ENCODE measurements around the gene KLF16.

Gene KLF16

DNA sequence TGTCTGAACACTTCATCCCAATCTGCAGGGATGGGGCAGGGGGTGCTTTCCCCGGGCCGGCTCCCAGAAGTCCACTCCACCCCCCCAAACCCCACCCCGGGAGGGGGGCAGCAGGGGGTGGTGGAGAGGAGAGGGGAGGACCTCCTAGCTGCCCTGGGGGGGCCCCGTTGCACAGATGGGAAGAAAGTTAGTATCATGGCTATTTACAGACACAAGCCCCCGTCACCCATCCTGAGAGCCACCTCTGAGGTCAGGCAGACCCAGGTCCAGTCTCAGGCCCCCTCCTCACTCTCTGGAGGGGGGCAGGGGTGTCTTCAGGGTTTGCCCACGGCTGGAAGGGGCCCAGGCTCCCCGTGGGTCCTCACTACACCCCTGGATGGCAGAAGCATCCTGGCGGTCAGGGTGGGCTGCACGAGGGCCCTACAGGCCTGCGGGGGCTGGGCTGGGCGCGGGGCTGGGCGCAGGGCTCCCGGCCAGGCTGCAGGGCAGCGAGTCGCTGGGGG lies 9.3 kb downstream of the KLF16 start:
- no peak for DNase-seq

DNA sequence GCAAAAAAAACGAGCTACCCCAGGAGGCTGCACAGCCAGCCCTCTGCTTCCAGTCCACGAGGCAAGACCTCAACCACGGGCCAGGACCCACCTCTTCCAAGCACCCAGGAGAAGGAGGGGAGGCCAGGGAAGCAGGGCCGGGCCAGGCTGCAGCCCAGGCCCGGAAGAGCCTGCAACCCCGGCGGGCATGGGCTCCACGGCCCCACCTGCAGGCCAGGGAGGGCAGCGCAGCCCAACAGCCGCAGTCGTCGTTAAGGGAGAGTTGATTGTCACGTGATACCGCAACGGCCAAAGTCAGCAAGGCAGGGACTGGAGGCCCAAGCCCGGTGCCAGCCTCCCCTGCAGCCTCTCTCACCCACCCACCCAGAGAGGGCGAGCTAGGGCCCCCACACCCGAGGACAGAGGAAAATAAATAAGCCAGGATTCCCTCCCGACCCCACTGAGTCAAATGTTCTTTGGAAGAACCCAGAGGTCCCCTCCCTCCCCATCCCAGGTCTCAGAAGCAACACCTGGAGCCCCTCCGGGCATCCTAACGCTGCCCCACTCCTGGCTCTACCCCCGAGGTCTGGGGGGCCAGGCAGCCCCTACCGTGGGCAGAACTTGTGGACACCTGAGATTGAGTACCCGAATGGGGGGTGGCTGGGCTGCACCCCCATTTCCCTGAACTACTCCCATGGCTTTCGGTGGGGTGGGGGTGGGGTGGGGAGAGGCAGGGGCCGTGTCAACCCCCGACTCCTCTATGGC lies 9.9 kb downstream of the KLF16 start:
- DNase-seq = peak; percentile 36 to 65

DNA sequence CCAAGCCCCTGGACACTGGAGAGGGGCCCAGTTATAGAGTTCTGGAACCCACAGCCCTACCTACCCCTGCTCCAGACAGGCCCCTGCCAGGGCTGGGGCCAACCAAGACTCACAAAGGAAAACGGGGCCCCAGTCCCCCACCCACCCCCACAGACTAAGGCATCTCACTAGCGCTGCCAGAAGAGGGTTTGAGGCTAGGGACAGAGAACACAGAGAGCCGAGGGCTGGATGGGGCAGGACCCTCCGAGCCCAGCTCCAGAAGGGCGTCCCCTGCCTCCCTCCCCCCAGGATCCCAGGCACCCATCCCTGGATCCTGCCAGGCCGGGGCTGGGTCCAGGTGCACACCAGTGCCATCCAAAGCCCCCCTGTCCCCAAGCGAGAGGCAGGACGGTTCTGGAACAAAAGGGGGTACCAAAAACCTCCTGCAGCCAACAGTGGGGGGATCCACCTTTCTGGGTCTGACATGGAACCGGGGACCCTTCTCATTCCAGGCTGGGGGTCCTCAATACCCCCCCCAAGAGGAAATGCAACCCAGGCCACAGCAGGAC lies 10.7 kb downstream of the KLF16 start:
- no peak for DNase-seq

DNA sequence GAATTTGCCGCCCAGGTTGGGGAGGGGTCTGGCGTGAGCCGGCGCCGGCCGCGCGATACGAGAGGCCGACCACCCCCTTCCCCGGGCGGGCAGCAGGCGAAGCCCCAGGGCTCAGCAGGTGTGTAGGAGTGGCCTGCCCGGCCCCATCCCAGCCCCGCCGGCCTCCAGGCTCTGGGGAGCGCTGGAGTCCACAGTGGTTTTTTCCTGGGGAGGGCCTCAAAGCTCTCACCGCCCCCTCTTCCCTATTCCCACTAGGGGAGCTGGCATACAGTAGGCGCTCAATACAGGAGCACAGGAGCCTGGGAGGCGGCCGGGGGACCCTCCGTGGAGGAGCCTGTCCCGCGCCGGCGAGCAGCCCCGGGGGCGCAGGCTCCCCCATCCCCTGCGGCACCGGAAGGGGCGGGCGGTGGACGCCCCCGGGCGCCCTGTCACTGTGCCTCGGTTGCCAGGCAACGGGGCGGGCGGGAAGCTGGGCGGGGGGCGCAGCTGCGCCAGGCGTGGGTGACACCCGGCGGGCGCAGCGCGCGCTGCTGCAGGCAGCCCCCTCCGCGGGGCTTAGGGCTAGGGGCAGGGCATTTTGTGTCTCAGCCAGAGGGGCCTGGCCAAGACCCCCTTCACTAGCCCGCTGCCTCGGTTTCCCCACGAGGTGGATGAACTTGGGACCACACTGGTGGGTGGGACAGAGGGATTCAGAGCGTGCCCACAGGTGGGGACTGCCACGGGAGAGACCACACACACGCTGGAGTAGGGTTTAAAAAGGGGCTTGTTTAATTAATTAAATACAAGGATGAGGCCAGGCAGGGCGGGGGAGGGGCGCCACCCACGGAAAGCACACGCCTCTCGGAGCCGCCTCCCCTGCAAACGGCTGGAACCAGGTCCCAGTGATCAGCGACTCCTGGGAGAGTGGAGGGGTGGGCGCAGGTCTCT lies 11.5 kb downstream of the KLF16 start:
- DNase-seq = no peak

DNA sequence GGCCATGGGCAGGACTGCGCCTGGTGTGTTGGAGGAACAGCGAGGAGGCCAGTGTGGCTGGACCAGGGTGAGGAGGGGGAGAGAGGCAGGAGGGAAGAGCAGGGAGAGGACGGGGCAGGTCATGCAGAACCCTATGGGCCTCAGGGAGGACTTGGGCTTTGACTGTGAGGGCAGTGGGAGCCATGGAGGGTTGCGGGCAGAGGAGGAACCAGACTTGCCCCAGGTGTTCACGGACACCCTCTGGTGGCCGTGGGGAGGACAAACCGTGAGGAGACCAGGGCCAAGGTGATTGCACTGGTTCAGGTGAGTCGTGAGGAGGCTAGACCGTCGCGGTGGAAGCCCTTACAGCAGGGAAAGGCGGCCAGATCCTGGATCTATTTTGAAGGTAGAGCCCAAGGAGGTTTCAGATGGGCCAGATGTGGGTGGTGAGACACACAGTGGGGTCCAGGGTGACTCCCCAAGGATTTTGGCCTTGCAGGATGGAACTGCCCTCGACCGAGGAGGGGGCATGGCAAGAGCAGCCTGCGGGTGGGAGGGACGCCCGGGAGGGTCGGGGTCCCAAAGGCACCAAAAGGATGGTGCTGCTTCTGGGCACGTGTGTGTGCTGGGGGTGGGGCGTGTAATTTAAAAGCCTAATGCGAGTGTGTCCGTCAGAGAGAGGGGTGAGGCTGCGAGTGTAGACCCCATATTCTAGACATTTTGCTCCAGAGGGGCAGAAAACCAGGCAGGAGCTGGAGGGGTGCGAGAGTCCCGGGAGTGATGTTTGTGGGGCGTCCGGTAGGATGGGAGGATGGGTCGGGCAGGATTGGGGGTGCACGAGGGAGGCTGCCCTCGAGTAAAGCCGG lies 12.3 kb downstream of the KLF16 start:
- DNase-seq = no peak

DNA sequence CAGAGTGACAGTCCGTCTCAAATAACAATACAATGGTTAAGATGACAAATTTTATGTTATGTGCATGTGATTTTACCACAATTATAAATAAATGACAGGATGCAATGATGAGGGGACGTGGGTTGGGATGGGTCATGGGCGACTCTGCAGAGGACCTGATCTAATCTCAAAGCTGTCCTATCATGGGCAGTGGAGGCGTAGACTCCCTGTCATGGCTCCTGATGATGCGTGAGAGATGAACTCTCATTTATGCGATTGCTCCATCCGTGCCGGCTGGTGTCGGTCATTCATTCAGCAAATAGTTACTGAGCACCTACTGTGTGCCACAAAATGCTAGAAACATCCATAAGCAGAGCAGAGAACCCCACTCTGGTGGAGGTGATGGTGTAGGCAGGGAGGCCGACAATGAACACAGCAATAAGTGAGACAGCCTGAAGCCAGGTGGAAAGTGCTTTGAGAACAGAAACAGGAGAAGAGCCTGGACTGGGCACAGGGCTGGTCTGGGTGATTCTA lies 13.4 kb downstream of the KLF16 start:
- DNase-seq = no peak

DNA sequence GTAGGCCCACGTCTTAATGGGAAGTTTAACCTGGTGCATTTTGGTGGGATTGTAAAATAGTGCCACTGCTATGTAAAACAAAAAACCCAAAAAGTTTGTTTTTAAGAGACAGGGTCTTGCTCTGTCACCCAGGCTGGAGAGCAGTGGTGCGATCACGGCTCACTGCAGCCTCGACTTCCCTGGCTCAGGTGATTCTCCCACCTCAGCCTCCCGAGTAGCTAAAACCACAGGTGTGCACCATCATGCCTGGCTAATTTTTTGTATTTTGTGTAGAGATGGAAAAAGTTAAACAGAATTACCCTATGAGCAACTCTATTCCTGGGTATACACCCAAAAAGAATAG lies 14.3 kb downstream of the KLF16 start:
- no peak for DNase-seq

DNA sequence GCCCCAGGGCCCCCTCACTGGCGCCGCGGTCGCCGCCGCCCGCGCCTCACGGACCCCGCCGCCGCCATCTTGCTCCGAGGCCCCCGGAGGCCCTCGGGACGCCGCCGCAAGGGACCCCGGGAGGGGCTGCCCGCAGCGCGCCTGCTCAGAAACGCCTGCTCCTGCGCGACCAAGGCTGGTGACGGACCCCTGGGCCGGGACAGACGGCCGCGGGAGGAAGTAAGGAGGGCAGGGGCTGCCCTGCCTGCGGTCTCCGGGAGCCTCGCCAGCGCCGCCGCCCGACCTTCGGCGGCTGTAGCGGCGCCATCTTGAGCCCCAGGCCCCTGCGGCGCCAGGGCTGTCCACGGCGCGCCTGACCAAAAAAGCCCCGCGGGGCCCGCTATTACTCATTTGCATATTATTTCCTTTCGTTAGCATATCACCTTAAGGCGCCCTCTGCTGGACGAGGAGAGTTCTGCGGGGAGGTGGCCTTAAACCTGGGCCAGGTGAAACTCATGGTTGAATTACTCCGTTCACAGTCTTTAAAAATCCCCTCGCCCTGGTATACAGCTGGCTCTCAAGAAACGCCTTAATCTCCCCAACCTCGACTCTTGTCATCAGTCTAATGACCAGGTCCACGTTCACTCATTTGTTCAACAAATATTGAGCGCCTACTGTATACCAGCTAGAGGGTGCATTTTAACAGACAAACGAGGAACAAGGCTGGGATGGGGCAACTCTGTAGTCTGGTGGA lies 14.8 kb downstream of the KLF16 start, which contains the start of gene REXO1:
Gene REXO1 (minus strand): TSS at position 85 of the 733 bp plus-strand sequence. CDS start 125 bp downstream, outside the sequence.
- DNase-seq = peak; percentile 94 to 95

DNA sequence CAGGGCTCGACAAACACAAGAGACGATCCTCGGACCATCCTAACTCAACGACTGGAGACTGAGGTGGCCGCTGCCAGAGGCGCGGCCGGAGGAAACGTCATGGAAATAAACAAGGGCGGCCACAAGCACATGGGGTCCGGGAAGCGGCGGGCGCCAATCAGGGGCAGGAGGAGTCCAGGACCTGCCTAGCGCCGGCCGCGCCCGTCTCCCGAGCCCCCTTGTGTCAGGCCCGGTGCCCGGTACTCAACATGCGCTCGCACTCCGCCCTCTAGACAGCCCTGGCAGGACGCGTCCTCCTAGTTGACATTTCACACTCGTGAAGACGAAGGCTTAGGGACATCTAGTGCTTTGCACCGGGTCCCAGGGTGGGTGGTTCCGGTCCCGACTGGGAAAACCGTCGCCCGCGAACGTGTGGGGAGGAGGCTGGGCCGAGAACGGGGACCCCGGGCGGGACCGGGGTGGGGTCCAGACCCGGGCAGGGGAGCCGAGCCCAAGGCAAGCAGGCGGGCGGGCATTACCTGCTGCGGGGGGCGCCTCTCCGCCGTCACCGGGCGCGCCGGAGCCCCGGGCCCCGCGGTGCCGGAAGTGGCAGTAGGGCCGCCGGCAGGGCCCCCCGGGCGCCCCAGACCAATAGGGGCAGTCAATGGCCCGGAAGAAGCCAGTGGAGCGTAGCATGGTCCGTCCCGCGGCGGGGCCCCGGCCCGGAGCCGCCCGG lies 15.5 kb downstream of the KLF16 start:
- no peak for DNase-seq

DNA sequence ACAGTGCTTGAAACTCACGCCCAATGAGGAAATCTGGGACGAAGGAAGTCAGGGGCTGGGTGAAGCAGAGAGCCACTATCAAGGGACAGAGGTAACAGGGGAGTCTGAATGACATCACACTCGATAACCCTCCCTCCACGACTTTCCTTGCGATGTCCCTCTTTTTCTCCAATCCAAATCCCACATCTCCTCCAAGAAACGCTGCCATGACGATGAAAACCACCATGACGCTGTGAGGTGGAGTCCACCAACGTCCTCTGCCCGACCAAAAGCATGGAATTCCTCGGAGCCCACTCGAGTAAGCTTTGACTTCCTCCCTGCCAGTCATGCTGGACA lies 16.1 kb downstream of the KLF16 start:
- no peak for DNase-seq

DNA sequence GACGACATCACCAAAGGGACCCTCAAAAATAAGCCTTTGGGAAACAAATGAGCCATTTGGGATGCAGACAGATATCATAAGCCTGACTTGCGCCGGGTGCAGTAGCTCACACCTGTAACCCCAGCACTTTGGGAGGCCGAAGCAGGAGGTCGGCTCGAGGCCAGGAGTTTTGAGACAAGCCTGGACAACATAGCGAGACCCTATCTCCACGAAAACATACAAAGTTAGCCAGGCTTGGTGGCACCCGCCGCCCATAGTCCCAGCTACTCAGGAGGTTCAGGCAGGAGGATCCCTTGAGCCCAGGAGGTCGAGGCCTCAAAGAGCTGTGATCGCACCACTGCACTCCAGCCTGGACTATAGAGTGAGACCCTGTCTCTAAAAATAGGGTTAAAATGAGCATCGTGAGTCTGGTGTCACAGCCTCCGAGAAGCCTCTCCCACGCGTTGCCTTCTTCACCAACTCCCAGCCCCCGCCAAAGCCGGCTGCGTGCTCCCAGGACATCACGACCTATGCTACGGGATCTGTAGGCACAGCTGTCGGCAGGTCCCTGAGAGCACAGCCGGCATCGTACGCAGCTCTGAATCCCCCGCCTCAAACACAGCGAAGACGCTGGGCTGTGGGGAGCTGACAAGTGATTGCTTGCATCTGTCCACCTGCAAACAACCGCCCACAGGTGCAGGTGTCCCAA lies 16.7 kb downstream of the KLF16 start:
- no peak for DNase-seq

DNA sequence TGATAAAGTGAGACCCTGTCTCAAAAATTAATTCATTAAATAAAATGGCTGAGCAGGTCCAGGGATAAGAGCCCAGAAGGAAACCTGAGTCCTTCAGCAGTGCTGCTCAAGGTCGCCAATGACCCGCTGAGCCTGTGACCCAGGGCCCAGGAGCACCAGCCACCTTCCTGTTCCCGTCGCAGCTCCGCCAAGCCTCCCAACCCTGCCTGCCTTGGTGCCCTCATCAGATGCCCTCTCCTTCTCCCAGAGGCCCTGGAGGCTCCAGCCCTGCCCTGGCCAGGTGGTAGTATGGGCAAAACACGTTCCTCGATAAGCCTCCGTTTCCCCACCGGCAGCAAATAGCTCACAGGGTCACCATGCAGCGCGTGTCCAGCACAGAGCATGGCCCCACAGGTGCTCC lies 17.7 kb downstream of the KLF16 start:
- DNase-seq = no peak

DNA sequence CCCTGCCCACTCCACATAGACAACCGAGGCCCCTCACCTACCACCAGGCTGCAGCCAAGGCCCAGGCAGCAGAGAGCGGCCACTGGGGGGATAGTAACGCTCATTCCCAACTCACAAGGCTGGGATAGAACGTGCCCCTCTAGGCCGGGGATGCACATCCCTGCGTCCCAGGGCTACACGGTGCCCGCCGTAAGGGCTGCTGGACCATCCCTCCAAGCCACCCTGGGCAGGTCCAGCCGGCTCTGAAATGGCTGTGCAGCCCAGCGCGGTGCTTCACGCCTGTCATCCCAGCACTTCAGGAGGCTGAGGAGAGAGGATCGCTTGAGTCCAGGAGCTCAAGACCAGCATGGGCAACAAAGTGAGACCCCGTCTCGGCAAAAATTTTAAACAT lies 18.3 kb downstream of the KLF16 start:
- DNase-seq = no peak

DNA sequence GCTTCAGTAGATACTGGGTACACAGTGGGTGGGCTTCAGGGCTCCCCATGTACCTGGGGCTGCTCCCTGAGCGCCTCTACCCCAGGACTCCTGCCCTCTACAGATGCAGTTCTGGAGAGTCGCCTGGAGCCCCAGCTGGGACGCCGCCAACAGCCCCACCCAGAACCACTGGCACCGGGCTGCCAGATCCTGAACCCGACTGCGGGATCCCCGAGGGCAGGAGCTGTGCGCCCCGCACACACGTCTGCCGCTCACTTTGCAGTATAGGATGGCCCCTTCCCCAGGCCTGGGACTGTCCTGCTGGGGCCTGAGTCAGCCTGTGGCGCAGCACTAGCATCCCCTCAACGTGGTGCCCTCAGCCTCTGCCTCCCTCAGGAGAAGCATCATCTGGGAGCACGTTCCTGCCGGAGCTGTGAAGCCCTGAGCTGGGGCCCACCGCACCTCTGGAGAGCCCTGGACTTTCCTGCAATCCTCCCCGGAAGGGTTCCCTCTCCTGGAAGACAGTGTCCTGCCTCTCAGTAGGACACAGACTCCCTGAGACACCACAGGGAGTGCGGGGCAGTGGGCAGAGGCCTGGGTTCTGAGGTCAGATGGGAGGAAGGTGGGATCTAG lies 18.8 kb downstream of the KLF16 start:
- no peak for DNase-seq

DNA sequence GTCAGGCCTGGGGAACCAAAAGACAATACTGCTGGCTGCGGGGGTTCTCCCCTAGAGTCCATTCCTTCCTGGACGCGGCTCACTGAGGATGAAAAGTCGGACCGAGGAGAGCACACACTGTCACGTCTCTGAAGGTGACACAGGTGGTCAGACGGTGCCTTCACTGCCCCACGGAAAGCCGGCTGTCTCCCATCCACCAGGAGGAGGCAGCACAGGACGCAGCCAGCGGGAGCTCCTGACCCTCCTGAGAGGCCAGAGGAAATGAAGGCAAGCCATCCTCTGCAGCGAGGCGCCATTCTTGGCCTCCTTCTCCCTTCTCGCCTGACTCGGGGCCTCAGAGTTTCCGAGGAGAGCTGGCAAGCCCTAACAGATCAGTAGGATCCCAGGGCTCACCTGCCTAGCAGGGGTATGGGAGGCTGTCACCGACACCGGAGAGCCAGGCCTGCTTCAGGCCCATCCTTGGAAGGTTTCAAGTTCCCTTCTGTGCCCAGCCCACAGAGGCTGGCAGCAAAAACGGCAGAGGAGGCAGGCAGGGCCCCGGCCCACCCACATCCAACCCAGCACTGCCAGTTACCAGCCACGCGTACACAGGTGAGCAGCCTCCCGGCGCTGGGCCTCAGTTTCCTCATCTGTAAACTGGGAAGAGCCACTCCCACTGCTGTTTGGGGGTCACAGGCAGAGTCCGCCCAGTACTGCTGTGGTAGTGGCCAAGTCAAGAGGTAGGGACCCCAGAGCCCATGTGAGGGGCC lies 19.6 kb downstream of the KLF16 start:
- no peak for DNase-seq

DNA sequence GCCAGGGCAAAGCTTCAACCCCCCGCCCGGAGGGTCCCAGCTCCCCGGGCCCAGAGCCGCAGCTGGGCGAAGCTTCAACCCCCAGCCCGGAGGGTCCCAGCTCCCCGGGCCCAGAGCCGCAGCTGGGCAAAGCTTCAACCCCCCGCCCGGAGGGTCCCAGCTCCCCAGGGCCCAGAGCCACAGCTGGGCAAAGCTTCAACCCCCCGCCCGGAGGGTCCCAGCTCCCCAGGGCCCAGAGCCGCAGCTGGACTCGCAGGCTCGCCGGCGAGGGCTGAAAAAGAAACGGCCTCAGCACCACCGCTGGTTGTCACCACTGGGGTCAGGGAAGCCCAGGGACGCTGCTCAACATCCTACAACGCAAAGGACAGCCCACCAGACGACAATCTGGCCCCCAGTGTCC lies 20.3 kb downstream of the KLF16 start:
- DNase-seq = no peak

DNA sequence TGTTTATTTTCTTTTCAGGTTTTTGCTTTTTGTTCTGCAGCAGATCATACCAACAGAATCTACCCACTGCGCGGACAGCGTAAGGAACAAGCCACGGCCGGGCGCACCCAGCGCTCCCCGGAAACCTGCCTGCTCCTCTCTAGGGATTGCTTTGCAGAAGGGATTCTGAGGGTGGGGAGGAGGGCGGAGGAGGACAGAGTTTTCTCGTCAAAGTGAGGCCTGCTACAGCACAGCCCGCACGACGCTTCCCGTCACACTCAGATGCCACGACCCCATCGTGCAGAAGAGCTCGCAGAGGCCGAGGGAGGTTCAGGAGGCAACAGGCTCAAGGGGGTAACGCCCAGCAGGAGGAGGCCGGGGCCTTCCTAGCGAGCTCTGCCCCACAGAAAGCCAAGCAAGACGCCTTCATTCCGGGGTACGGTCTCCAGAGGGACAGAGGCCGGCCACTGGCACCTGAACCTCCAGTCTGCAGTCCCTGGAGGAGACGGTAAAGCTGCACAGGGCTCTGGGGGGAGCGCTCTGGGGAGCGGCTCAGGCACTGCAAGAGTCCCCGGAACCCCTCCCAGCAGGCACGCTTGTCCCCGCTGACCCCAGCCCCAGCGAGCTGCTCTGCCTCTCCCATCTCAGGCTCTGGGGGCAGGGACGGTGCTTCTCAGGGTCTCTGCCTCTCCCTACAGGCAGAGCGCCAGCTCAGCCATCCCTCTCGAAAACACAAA lies 22.0 kb downstream of the KLF16 start:
- DNase-seq = no peak

DNA sequence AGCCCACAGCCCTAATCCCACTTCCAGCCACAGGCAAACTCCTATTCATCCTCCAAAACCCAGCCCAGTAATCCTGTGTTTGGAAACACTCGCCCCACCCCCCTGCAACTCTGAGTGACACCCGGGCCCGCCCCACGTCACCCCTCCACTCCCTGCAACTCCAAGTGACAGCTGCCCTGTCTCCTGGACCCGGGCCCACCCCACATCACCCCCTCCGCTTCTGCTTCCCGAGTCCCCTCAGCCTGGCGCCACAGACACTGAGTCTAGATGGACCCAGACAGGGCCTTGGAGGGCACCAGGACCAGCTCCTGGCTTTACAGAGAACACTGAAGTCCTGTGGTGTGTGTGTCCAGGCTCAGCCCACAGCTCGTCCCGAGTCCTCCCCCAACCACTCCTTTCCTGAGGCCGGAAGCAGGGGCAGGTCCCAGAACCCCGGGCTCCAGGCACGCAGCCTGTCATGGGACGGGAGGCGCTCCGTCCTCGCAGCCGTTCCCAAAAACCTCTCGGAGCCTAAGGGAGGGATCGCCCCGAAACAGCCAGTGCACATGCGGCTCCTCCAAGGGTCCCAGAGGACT lies 22.8 kb downstream of the KLF16 start:
- no peak for DNase-seq
